Measurements from ENCODE around the gene TSPEAR.

- TF ChIP-seq CTCF (IDR thresholded peaks at IDR 0.05 in 8 of 11, conservative IDR thresholded peaks at IDR 0.05 in 3 of 11) (no peak), POLR2A (IDR thresholded peaks at IDR 0.05) (no peak)
Measured at GRCh38 chr21:44737706-44738354, 26.5 kb upstream of the TSPEAR start.

All from spleen (tissue), 7 donors.